HCT116 (cell line): ENCODE measurements around the gene MBD5. TPM values are rescaled to one million over a fixed set of nuclear protein-coding genes. Genes with fewer than 3 reads are reported as not detected.
A peak's percentile ranks its signal among the peaks of the same experiment; 100 is the strongest.

Experiments used
- ATAC-seq: fragments of 200-7000 bp; cut with Tn5 transposase; 2 replicates; pipeline ENCODE4 v1.9.1; 2020; ENCODE audit warnings: mild to moderate bottlenecking, moderate library complexity
- BruUV-seq: library from RNA; stranded (reverse); fragments of 400-500 nt; replicated peaks from 2 replicates; lab custom pipeline; 2021; lab: Mats Ljungman, UMichigan
- CTCF ChIA-PET: fragments of 300-600 bp; sonication (Branson Sonifier 250); formaldehyde crosslinking; loops from one replicate; lab custom pipeline; 2021; ENCODE audit warnings: antibody characterized with exemption; lab: Charles Lee
- POLR2A ChIA-PET: fragments of 300-600, 350-600 bp; sonication (Branson Sonifier 250); formaldehyde crosslinking; loops from one replicate; lab custom pipeline; 2021; ENCODE audit warnings: antibody characterized with exemption; lab: Charles Lee
- RAD21 ChIA-PET, 2 experiments: fragments of 300-600 bp; sonication (Branson Sonifier 250); formaldehyde crosslinking; loops; one replicate each; lab custom pipeline; 2023; ENCODE audit warnings: low total read pairs in 2 of 2; ENCODE audit not compliant: uncharacterized antibody in 2 of 2, unreplicated experiment in 2 of 2, low non-redundant PET in 1 of 2; lab: Charles Lee
- DNase-seq: peaks from one replicate; pipeline ENCODE4 v3.0.0-alpha.2; 2010; ENCODE audit warnings: low read depth, low spot score
- H2AFZ ChIP-seq: fragments of 200-600 bp; shearing (Covaris generic), sonication (generic); 2 replicates; pipeline ENCODE4 v1.6.1; 2017; ENCODE audit warnings: low read depth, mixed run types, mixed read lengths, antibody characterized with exemption, low read length; ENCODE audit not compliant: poor library complexity, severe bottlenecking
- H3K27ac ChIP-seq: 2 replicates; pipeline ENCODE4 v1.5.1; 2012; ENCODE audit warnings: low read depth, low read length
- H3K27me3 ChIP-seq: fragments of 200-600 bp; sonication (generic); 2 replicates; pipeline ENCODE4 v1.6.1; 2016; ENCODE audit warnings: mixed run types, low read length, mixed read lengths; ENCODE audit not compliant: insufficient read depth
- H3K36me3 ChIP-seq, 2 experiments: fragments of 200-500 bp in 1 of 2; fragments of 200-600 bp in 1 of 2; sonication (Bioruptor generic) in 1 of 2; sonication (generic) in 1 of 2; 2 replicates each; pipeline versions ENCODE4 v1.5.1 to v1.6.1; 2014 to 2016; ENCODE audit warnings: low read length in 2 of 2, inconsistent platforms in 1 of 2, mixed read lengths in 1 of 2, mixed run types in 1 of 2; ENCODE audit not compliant: insufficient read depth in 2 of 2, control insufficient read depth in 1 of 2
- H3K4me1 ChIP-seq, 2 experiments: fragments of 200-600 bp in 1 of 2; sonication (generic) in 1 of 2; 2 replicates each; pipeline versions ENCODE4 v1.5.1 to v1.6.1; 2012 to 2017; ENCODE audit warnings: low read length in 2 of 2, inconsistent platforms in 1 of 2, mild to moderate bottlenecking in 1 of 2, mixed read lengths in 1 of 2, mixed run types in 1 of 2, moderate library complexity in 1 of 2; ENCODE audit not compliant: insufficient read depth in 2 of 2, control insufficient read depth in 1 of 2
- H3K4me2 ChIP-seq: fragments of 200-600 bp; sonication (generic); 2 replicates; pipeline ENCODE4 v1.6.1; 2017; ENCODE audit warnings: mixed run types, low read length, mixed read lengths
- H3K4me3 ChIP-seq, 2 experiments: fragments of 200-600 bp in 1 of 2; sonication (generic) in 1 of 2; replicated peaks in 1 of 2; 2 replicates each; pipeline ENCODE4 v1.5.1; 2011 to 2016; ENCODE audit warnings: low read length in 2 of 2, control low read depth in 1 of 2, low read depth in 1 of 2, mild to moderate bottlenecking in 1 of 2, mixed read lengths in 1 of 2, mixed run types in 1 of 2
- H3K79me2 ChIP-seq: fragments of 200-600 bp; sonication (generic); 2 replicates; pipeline ENCODE4 v1.6.1; 2017; ENCODE audit warnings: mild to moderate bottlenecking, mixed run types, low read length, moderate library complexity, mixed read lengths; ENCODE audit not compliant: insufficient read depth
- H3K9ac ChIP-seq: fragments of 200-600 bp; sonication (generic); 2 replicates; pipeline ENCODE4 v1.6.1; 2016; ENCODE audit warnings: low read length, mixed read lengths
- H3K9me2 ChIP-seq: fragments of 200-600 bp; sonication (generic), shearing (Covaris generic); 2 replicates; pipeline ENCODE4 v1.6.1; 2017; ENCODE audit warnings: mixed run types, mild to moderate bottlenecking, moderate library complexity; ENCODE audit not compliant: insufficient read depth
- H3K9me3 ChIP-seq, 2 experiments: fragments of 200-500 bp in 1 of 2; fragments of 200-600 bp in 1 of 2; sonication (Bioruptor generic) in 1 of 2; sonication (generic) in 1 of 2; 2 replicates each; pipeline ENCODE4 v1.6.1; 2014 to 2017; ENCODE audit warnings: low read length in 2 of 2, mixed read lengths in 2 of 2, inconsistent platforms in 1 of 2, low read depth in 1 of 2, mild to moderate bottlenecking in 1 of 2, mixed run types in 1 of 2, moderate library complexity in 1 of 2; ENCODE audit not compliant: control insufficient read depth in 1 of 2, insufficient read depth in 1 of 2
- H4K20me1 ChIP-seq: fragments of 200-600 bp; sonication (generic), shearing (Covaris generic); 2 replicates; pipeline ENCODE4 v1.6.1; 2017; ENCODE audit warnings: mixed run types, mild to moderate bottlenecking, moderate library complexity; ENCODE audit not compliant: insufficient read depth
- CEBPB ChIP-seq: IDR thresholded peaks from 2 replicates; pipeline ENCODE4 v1.6.1; 2012; ENCODE audit warnings: low read depth
- CTCF ChIP-seq, 3 experiments: fragments of 200-600 bp in 1 of 3; sonication (generic) in 1 of 3; IDR thresholded peaks in 2 of 3; conservative IDR thresholded peaks in 1 of 3; 2 replicates each; pipeline ENCODE4 v1.5.1; 2012 to 2017; ENCODE audit warnings: low read depth in 2 of 3, low read length in 2 of 3, antibody characterized with exemption in 1 of 3, borderline replicate concordance in 1 of 3, control low read depth in 1 of 3, mild to moderate bottlenecking in 1 of 3, mixed read lengths in 1 of 3, mixed run types in 1 of 3, moderate library complexity in 1 of 3; ENCODE audit not compliant: insufficient read depth in 1 of 3
- ELF1 ChIP-seq: IDR thresholded peaks from 2 replicates; pipeline ENCODE4 v1.6.1; 2012; ENCODE audit warnings: low read depth, borderline replicate concordance
- FOSL1 ChIP-seq: IDR thresholded peaks from 2 replicates; pipeline ENCODE4 v1.6.1; 2012; ENCODE audit warnings: low read depth
- POLR2A ChIP-seq: IDR thresholded peaks from 2 replicates; pipeline ENCODE4 v1.7.0; 2011; ENCODE audit warnings: borderline replicate concordance; ENCODE audit not compliant: insufficient read depth, insufficient read length; ENCODE audit errors: extremely low read depth
- RAD21 ChIP-seq: IDR thresholded peaks from 2 replicates; pipeline ENCODE4 v1.6.1; 2012; ENCODE audit warnings: low read depth, mild to moderate bottlenecking
- SIN3A ChIP-seq: IDR thresholded peaks from 2 replicates; pipeline ENCODE4 v1.6.1; 2012; ENCODE audit warnings: low read depth
- intact Hi-C: fragments of 100-400 bp; cut with micrococcal nuclease; formaldehyde crosslinking; loops from 2 replicates; pipeline ENCODE4 v1.10.0; 2022
- total RNA-seq: library from RNA; stranded (reverse); gene quantifications from one replicate; pipeline ENCODE4 v1.2.1, GENCODE V29; 2021; ENCODE audit not compliant: unreplicated experiment

The MBD5 gene
- total RNA-seq, 1 experiment from 2014 or later, result 20.5 TPM

- Histone ChIP-seq H4K20me1 (no peaks in the 10 kb centered on the region), H3K27me3 (no peaks in the 10 kb centered on the region), H3K9me2 (no peaks in the 10 kb centered on the region; the same call in 1 of the 2 replicates), H3K9me3 (no peaks in the 10 kb centered on the region), H3K4me1 (no peaks in the 10 kb centered on the region), H3K27ac (no peak overlapping the region), H3K4me3 (no peak overlapping the region)
- POLR2A ChIA-PET, result no interaction called here
- ATAC-seq, result peak; percentile 99
- BruUV-seq, result no TSS peak
- TF ChIP-seq FOSL1 (no peak), POLR2A (no peak), RAD21 (peak; percentile 71), CTCF (IDR thresholded peaks at IDR 0.05 in 2 of 3, conservative IDR thresholded peaks at IDR 0.05 in 1 of 3; ENCODE audit: borderline replicate concordance in 1 of 3, insufficient read depth in 1 of 3, low read depth in 2 of 3, low read length in 2 of 3) (peak; percentile 65 to 73 (median 69)), CEBPB (no peak), ELF1 (no peak), SIN3A (no peak)
- TF ChIP-seq, all 23 proteins: peak for 2
- CTCF ChIA-PET, result interaction anchor here (1.0 kb wide), 2 partner anchors 211 kb away, joined by 3 read pairs; no protein-coding TSS in a partner anchor
- H2AFZ ChIP-seq, result no peak overlapping the region
- no peak overlapping the region for H3K9ac ChIP-seq
- peak; percentile 42 for DNase-seq
- intact Hi-C loops, result loop anchor here (1.0 to 5.0 kb wide), 3 partner anchors 211 to 306 kb away; no protein-coding TSS in a partner anchor
- no peaks in the 10 kb centered on the region for H3K79me2 ChIP-seq
- H3K36me3 ChIP-seq, result no peaks in the 10 kb centered on the region
- H3K4me2 ChIP-seq, result no peak overlapping the region
- RAD21 ChIA-PET, result no interaction called here
These were observed 180.4 kb downstream of the MBD5 start for GRCh38 chr2:148201075-148202004.
